Measurements from ENCODE around the gene LRRC56.

Gene LRRC56

GRCh38 chr11:536841-537621, at the start of gene LRRC56:
Gene LRRC56, plus strand, starts transcription at chr11:537527. Its CDS starts 3,158 bp downstream, at chr11:540685.
- peak; percentile 92 for DNase-seq (ENCODE audit: low read depth)

- no peak for DNase-seq (ENCODE audit: low read depth)
These were observed 49.7 kb upstream of the LRRC56 start for GRCh38 chr11:487571-488021.

- DNase-seq (ENCODE audit: low read depth), result no peak
These were observed 49.3 kb upstream of the LRRC56 start for GRCh38 chr11:488062-488461.

- no peak for DNase-seq (ENCODE audit: low read depth)
These were observed 48.7 kb upstream of the LRRC56 start for GRCh38 chr11:488579-488978.

GRCh38 chr11:488992-489391, 48.3 kb upstream of the LRRC56 start:
- DNase-seq (ENCODE audit: low read depth), result no peak

- no peak for DNase-seq (ENCODE audit: low read depth)
These were observed 47.6 kb upstream of the LRRC56 start for GRCh38 chr11:489610-490185.

GRCh38 chr11:490186-490929, 47.0 kb upstream of the LRRC56 start:
- no peak for DNase-seq (ENCODE audit: low read depth)

GRCh38 chr11:490930-491260, 46.4 kb upstream of the LRRC56 start:
- DNase-seq (ENCODE audit: low read depth), result no peak

GRCh38 chr11:491358-491757, 46.0 kb upstream of the LRRC56 start:
- no peak for DNase-seq (ENCODE audit: low read depth)

- no peak for DNase-seq (ENCODE audit: low read depth)
These were observed 44.7 kb upstream of the LRRC56 start for GRCh38 chr11:492427-493226.

- DNase-seq (ENCODE audit: low read depth), result no peak
These were observed 42.4 kb upstream of the LRRC56 start for GRCh38 chr11:494761-495536.

GRCh38 chr11:495537-495931, 41.8 kb upstream of the LRRC56 start:
- no peak for DNase-seq (ENCODE audit: low read depth)

- no peak for DNase-seq (ENCODE audit: low read depth)
These were observed 40.3 kb upstream of the LRRC56 start for GRCh38 chr11:496834-497564.

- no peak for DNase-seq (ENCODE audit: low read depth)
These were observed 39.6 kb upstream of the LRRC56 start for GRCh38 chr11:497565-498296.

GRCh38 chr11:498297-499181, 38.8 kb upstream of the LRRC56 start:
- DNase-seq (ENCODE audit: low read depth), result no peak

GRCh38 chr11:499201-500076, 37.9 kb upstream of the LRRC56 start:
- DNase-seq (ENCODE audit: low read depth), result no peak

GRCh38 chr11:501001-501682, 36.2 kb upstream of the LRRC56 start:
- DNase-seq (ENCODE audit: low read depth), result no peak
